HCT116 (cell line): ENCODE measurements around the gene GREB1L. TPM values are rescaled to one million over a fixed set of nuclear protein-coding genes. Genes with fewer than 3 reads are reported as not detected.

ENCODE experiments used
- ATAC-seq: fragments of 200-7000 bp; cut with Tn5 transposase; 2 replicates; pipeline ENCODE4 v1.9.1; 2020; ENCODE audit warnings: mild to moderate bottlenecking, moderate library complexity
- BruUV-seq: library from RNA; stranded (reverse); fragments of 400-500 nt; replicated peaks from 2 replicates; lab custom pipeline; 2021; lab: Mats Ljungman, UMichigan
- CTCF ChIA-PET: fragments of 300-600 bp; sonication (Branson Sonifier 250); formaldehyde crosslinking; loops from one replicate; lab custom pipeline; 2021; ENCODE audit warnings: antibody characterized with exemption; lab: Charles Lee
- POLR2A ChIA-PET: fragments of 300-600, 350-600 bp; sonication (Branson Sonifier 250); formaldehyde crosslinking; loops from one replicate; lab custom pipeline; 2021; ENCODE audit warnings: antibody characterized with exemption; lab: Charles Lee
- RAD21 ChIA-PET, 2 experiments: fragments of 300-600 bp; sonication (Branson Sonifier 250); formaldehyde crosslinking; loops; one replicate each; lab custom pipeline; 2023; ENCODE audit warnings: low total read pairs in 2 of 2; ENCODE audit not compliant: uncharacterized antibody in 2 of 2, unreplicated experiment in 2 of 2, low non-redundant PET in 1 of 2; lab: Charles Lee
- DNase-seq: peaks from one replicate; pipeline ENCODE4 v3.0.0-alpha.2; 2010; ENCODE audit warnings: low read depth, low spot score
- H2AFZ ChIP-seq: fragments of 200-600 bp; shearing (Covaris generic), sonication (generic); 2 replicates; pipeline ENCODE4 v1.6.1; 2017; ENCODE audit warnings: low read depth, mixed run types, mixed read lengths, antibody characterized with exemption, low read length; ENCODE audit not compliant: poor library complexity, severe bottlenecking
- H3K27ac ChIP-seq: 2 replicates; pipeline ENCODE4 v1.5.1; 2012; ENCODE audit warnings: low read depth, low read length
- H3K27me3 ChIP-seq: fragments of 200-600 bp; sonication (generic); 2 replicates; pipeline ENCODE4 v1.6.1; 2016; ENCODE audit warnings: mixed run types, low read length, mixed read lengths; ENCODE audit not compliant: insufficient read depth
- H3K36me3 ChIP-seq, 2 experiments: fragments of 200-500 bp in 1 of 2; fragments of 200-600 bp in 1 of 2; sonication (Bioruptor generic) in 1 of 2; sonication (generic) in 1 of 2; 2 replicates each; pipeline versions ENCODE4 v1.5.1 to v1.6.1; 2014 to 2016; ENCODE audit warnings: low read length in 2 of 2, inconsistent platforms in 1 of 2, mixed read lengths in 1 of 2, mixed run types in 1 of 2; ENCODE audit not compliant: insufficient read depth in 2 of 2, control insufficient read depth in 1 of 2
- H3K4me1 ChIP-seq, 2 experiments: fragments of 200-600 bp in 1 of 2; sonication (generic) in 1 of 2; 2 replicates each; pipeline versions ENCODE4 v1.5.1 to v1.6.1; 2012 to 2017; ENCODE audit warnings: low read length in 2 of 2, inconsistent platforms in 1 of 2, mild to moderate bottlenecking in 1 of 2, mixed read lengths in 1 of 2, mixed run types in 1 of 2, moderate library complexity in 1 of 2; ENCODE audit not compliant: insufficient read depth in 2 of 2, control insufficient read depth in 1 of 2
- H3K4me2 ChIP-seq: fragments of 200-600 bp; sonication (generic); 2 replicates; pipeline ENCODE4 v1.6.1; 2017; ENCODE audit warnings: mixed run types, low read length, mixed read lengths
- H3K4me3 ChIP-seq, 2 experiments: fragments of 200-600 bp in 1 of 2; sonication (generic) in 1 of 2; replicated peaks in 1 of 2; 2 replicates each; pipeline ENCODE4 v1.5.1; 2011 to 2016; ENCODE audit warnings: low read length in 2 of 2, control low read depth in 1 of 2, low read depth in 1 of 2, mild to moderate bottlenecking in 1 of 2, mixed read lengths in 1 of 2, mixed run types in 1 of 2
- H3K79me2 ChIP-seq: fragments of 200-600 bp; sonication (generic); 2 replicates; pipeline ENCODE4 v1.6.1; 2017; ENCODE audit warnings: mild to moderate bottlenecking, mixed run types, low read length, moderate library complexity, mixed read lengths; ENCODE audit not compliant: insufficient read depth
- H3K9ac ChIP-seq: fragments of 200-600 bp; sonication (generic); 2 replicates; pipeline ENCODE4 v1.6.1; 2016; ENCODE audit warnings: low read length, mixed read lengths
- H3K9me2 ChIP-seq: fragments of 200-600 bp; sonication (generic), shearing (Covaris generic); 2 replicates; pipeline ENCODE4 v1.6.1; 2017; ENCODE audit warnings: mixed run types, mild to moderate bottlenecking, moderate library complexity; ENCODE audit not compliant: insufficient read depth
- H3K9me3 ChIP-seq, 2 experiments: fragments of 200-500 bp in 1 of 2; fragments of 200-600 bp in 1 of 2; sonication (Bioruptor generic) in 1 of 2; sonication (generic) in 1 of 2; 2 replicates each; pipeline ENCODE4 v1.6.1; 2014 to 2017; ENCODE audit warnings: low read length in 2 of 2, mixed read lengths in 2 of 2, inconsistent platforms in 1 of 2, low read depth in 1 of 2, mild to moderate bottlenecking in 1 of 2, mixed run types in 1 of 2, moderate library complexity in 1 of 2; ENCODE audit not compliant: control insufficient read depth in 1 of 2, insufficient read depth in 1 of 2
- H4K20me1 ChIP-seq: fragments of 200-600 bp; sonication (generic), shearing (Covaris generic); 2 replicates; pipeline ENCODE4 v1.6.1; 2017; ENCODE audit warnings: mixed run types, mild to moderate bottlenecking, moderate library complexity; ENCODE audit not compliant: insufficient read depth
- ATF3 ChIP-seq: IDR thresholded peaks from 2 replicates; pipeline ENCODE4 v1.6.1; 2012
- CTCF ChIP-seq, 3 experiments: fragments of 200-600 bp in 1 of 3; sonication (generic) in 1 of 3; IDR thresholded peaks in 2 of 3; conservative IDR thresholded peaks in 1 of 3; 2 replicates each; pipeline ENCODE4 v1.5.1; 2012 to 2017; ENCODE audit warnings: low read depth in 2 of 3, low read length in 2 of 3, antibody characterized with exemption in 1 of 3, borderline replicate concordance in 1 of 3, control low read depth in 1 of 3, mild to moderate bottlenecking in 1 of 3, mixed read lengths in 1 of 3, mixed run types in 1 of 3, moderate library complexity in 1 of 3; ENCODE audit not compliant: insufficient read depth in 1 of 3
- EGR1 ChIP-seq: IDR thresholded peaks from 2 replicates; pipeline ENCODE4 v1.6.1; 2012; ENCODE audit warnings: low read depth
- ELF1 ChIP-seq: IDR thresholded peaks from 2 replicates; pipeline ENCODE4 v1.6.1; 2012; ENCODE audit warnings: low read depth, borderline replicate concordance
- FOSL1 ChIP-seq: IDR thresholded peaks from 2 replicates; pipeline ENCODE4 v1.6.1; 2012; ENCODE audit warnings: low read depth
- JUND ChIP-seq: IDR thresholded peaks from 2 replicates; pipeline ENCODE4 v1.6.1; 2012
- RAD21 ChIP-seq: IDR thresholded peaks from 2 replicates; pipeline ENCODE4 v1.6.1; 2012; ENCODE audit warnings: low read depth, mild to moderate bottlenecking
- REST ChIP-seq: IDR thresholded peaks from 2 replicates; pipeline ENCODE4 v1.6.1; 2012; ENCODE audit warnings: low read depth
- SIN3A ChIP-seq: IDR thresholded peaks from 2 replicates; pipeline ENCODE4 v1.6.1; 2012; ENCODE audit warnings: low read depth
- TCF7L2 ChIP-seq: IDR thresholded peaks from 2 replicates; pipeline ENCODE4 v1.7.0; 2011; ENCODE audit warnings: borderline replicate concordance, inconsistent platforms; ENCODE audit not compliant: insufficient read depth, insufficient read length; ENCODE audit errors: extremely low read depth
- YY1 ChIP-seq: IDR thresholded peaks from 2 replicates; pipeline ENCODE4 v1.6.1; 2011; ENCODE audit warnings: low read length, low read depth, moderate library complexity, mild to moderate bottlenecking; ENCODE audit not compliant: insufficient replicate concordance; ENCODE audit errors: extremely low read depth
- ZBTB33 ChIP-seq: IDR thresholded peaks from 2 replicates; pipeline ENCODE4 v1.6.1; 2011; ENCODE audit warnings: mild to moderate bottlenecking, low read length, moderate library complexity; ENCODE audit not compliant: insufficient replicate concordance; ENCODE audit errors: extremely low read depth
- ZFX ChIP-seq: fragments of 450-650 bp; IDR thresholded peaks from 2 replicates; pipeline ENCODE4 v1.6.1; 2017
- intact Hi-C: fragments of 100-400 bp; cut with micrococcal nuclease; formaldehyde crosslinking; loops from 2 replicates; pipeline ENCODE4 v1.10.0; 2022
- total RNA-seq: library from RNA; stranded (reverse); gene quantifications from one replicate; pipeline ENCODE4 v1.2.1, GENCODE V29; 2021; ENCODE audit not compliant: unreplicated experiment

Gene GREB1L
- total RNA-seq, 1 experiment from 2014 or later, result 12.2 TPM

GRCh38 chr18:21298351-21298750 is 56.3 kb downstream of the GREB1L start:
- no peaks in the 10 kb centered on the region for H4K20me1 ChIP-seq
- peak overlapping the region; percentile 3; the same call in 1 of the 2 replicates for H3K4me2 ChIP-seq
- no peak overlapping the region for H3K9ac ChIP-seq
- no peak for ATAC-seq
- H3K9me3 ChIP-seq, result no peaks in the 10 kb centered on the region
- TF ChIP-seq ZBTB33 (no peak), TCF7L2 (no peak), YY1 (no peak), ELF1 (no peak), EGR1 (no peak), FOSL1 (no peak), ATF3 (no peak), SIN3A (no peak), JUND (no peak), ZFX (no peak), RAD21 (no peak), REST (no peak), CTCF (IDR thresholded peaks at IDR 0.05 in 2 of 3, conservative IDR thresholded peaks at IDR 0.05 in 1 of 3; ENCODE audit: borderline replicate concordance in 1 of 3, insufficient read depth in 1 of 3, low read depth in 2 of 3, low read length in 2 of 3) (no peak)
- TF ChIP-seq, all 23 proteins: peak for 0
- no peaks in the 10 kb centered on the region for H3K36me3 ChIP-seq
- intact Hi-C loops, result no loop called here
- no TSS peak for BruUV-seq
- H3K27me3 ChIP-seq, result no peaks in the 10 kb centered on the region
- no peak overlapping the region for H3K4me3 ChIP-seq
- H2AFZ ChIP-seq, result no peak overlapping the region
- CTCF ChIA-PET, result no interaction called here
- RAD21 ChIA-PET, result no interaction called here
- H3K27ac ChIP-seq, result no peak overlapping the region
- H3K4me1 ChIP-seq, result peaks cover 6 to 59% of the 10 kb centered on the region in 2 experiments; a peak in 3 of 4 replicates
- H3K79me2 ChIP-seq, result peaks cover 22% of the 10 kb centered on the region
- no peak for DNase-seq
- POLR2A ChIA-PET, result no interaction called here
- no peaks in the 10 kb centered on the region for H3K9me2 ChIP-seq
